SU-DHL-6 (cell line): ENCODE results near the gene SPOCK1.
"Not testable (repeated sequence)": the region's sequence is repeated elsewhere in the genome, so short reads cannot be mapped to it uniquely, and the experiment has no call there.

Experiments used
- H2AFZ ChIP-seq: fragments of 200-600 bp; sonication (generic); 2 replicates; pipeline ENCODE4 v1.6.1; 2014; ENCODE audit warnings: low read depth, mild to moderate bottlenecking, moderate library complexity, mixed read lengths, antibody characterized with exemption, low read length; ENCODE audit not compliant: severe bottlenecking
- H3F3A ChIP-seq: fragments of 200-600 bp; shearing (Covaris generic); 2 replicates; pipeline ENCODE4 v1.6.0; 2016; ENCODE audit warnings: antibody characterized with exemption, mild to moderate bottlenecking; ENCODE audit not compliant: insufficient read depth
- H3K27ac ChIP-seq: fragments of 200-600 bp; sonication (generic); 2 replicates; pipeline ENCODE4 v1.5.1; 2016; ENCODE audit warnings: low read depth, mild to moderate bottlenecking, low read length, moderate library complexity, mixed read lengths
- H3K27me3 ChIP-seq: fragments of 200-600 bp; sonication (generic), shearing (Covaris generic); 2 replicates; pipeline ENCODE4 v1.6.0; 2014; ENCODE audit warnings: mild to moderate bottlenecking, low read length
- H3K36me3 ChIP-seq: fragments of 200-600 bp; sonication (generic); 2 replicates; pipeline ENCODE4 v1.6.1; 2014; ENCODE audit warnings: mild to moderate bottlenecking, low read length, mixed read lengths
- H3K4me2 ChIP-seq: fragments of 300-600, 200-600 bp; shearing (Covaris generic), sonication (generic); 2 replicates; pipeline ENCODE4 v1.6.0; 2014; ENCODE audit warnings: low read length, low read depth, mild to moderate bottlenecking; ENCODE audit not compliant: poor library complexity, severe bottlenecking
- H3K4me3 ChIP-seq: fragments of 200-600 bp; sonication (generic); 2 replicates; pipeline ENCODE4 v1.5.1; 2014; ENCODE audit warnings: antibody characterized with exemption, low read length, mild to moderate bottlenecking, mixed read lengths; ENCODE audit not compliant: insufficient read depth, poor library complexity, severe bottlenecking
- H3K79me2 ChIP-seq: fragments of 200-600 bp; sonication (generic); 2 replicates; pipeline ENCODE4 v1.6.1; 2014; ENCODE audit warnings: mild to moderate bottlenecking, low read length, moderate library complexity; ENCODE audit not compliant: insufficient read depth
- H3K9ac ChIP-seq: fragments of 200-600 bp; sonication (generic); 2 replicates; pipeline ENCODE4 v1.7.0; 2014; ENCODE audit warnings: mild to moderate bottlenecking, low read length
- H3K9me2 ChIP-seq: fragments of 200-600 bp; sonication (generic); replicated peaks from 2 replicates; pipeline ENCODE4 v1.6.1; 2014; ENCODE audit warnings: low read length; ENCODE audit not compliant: insufficient read depth
- H3K9me3 ChIP-seq: fragments of 200-600 bp; sonication (generic); 2 replicates; pipeline ENCODE4 v1.6.1; 2014; ENCODE audit warnings: low read length, mixed read lengths; ENCODE audit not compliant: insufficient read depth
- H4K20me1 ChIP-seq: fragments of 200-600 bp; sonication (generic); 2 replicates; pipeline ENCODE4 v1.6.1; 2014; ENCODE audit warnings: low read depth, mild to moderate bottlenecking, antibody characterized with exemption, low read length, moderate library complexity, mixed read lengths
- EZH2phosphoT487 ChIP-seq: fragments of 200-600 bp; sonication (generic), shearing (Covaris generic); conservative IDR thresholded peaks from 2 replicates; pipeline ENCODE4 v1.6.1; 2018; ENCODE audit warnings: mild to moderate bottlenecking, antibody characterized with exemption, low read length, moderate library complexity, mixed read lengths
- TF ChIP-seq, protein P1 (sequence below): fragments of 200-600 bp; sonication (generic); IDR thresholded peaks from one replicate; pipeline ENCODE4 v1.5.1; 2017; ENCODE audit warnings: antibody characterized with exemption, mild to moderate bottlenecking, low read length, moderate library complexity; ENCODE audit not compliant: insufficient read depth, poor library complexity, severe bottlenecking

Gene SPOCK1

DNA sequence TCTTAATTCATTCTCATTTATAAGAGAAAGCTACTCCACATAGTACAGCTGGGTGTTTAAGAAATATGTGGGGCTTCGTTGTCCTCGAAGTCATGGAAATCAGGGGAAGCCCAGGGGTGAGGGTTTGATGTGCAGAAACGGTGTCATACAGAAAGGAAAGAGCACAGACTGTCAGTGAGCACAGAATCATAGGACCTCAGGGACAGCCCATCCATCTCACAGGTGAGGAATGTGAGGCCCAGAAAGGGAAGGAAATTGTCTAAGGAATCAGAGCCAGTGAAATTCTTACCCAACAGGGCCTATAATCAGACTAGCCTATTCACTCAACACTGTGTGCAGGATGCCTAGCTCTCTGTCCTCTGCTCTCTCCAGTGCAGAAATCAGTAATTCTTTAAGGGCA is 535.6 kb downstream of the SPOCK1 start:
- Histone ChIP-seq H3K9me3 (0 out of 2 replicates have a peak, but pooled peaks cover 5% of the 10 kb centered on the region), H3K27ac (no peak overlapping the region)

DNA sequence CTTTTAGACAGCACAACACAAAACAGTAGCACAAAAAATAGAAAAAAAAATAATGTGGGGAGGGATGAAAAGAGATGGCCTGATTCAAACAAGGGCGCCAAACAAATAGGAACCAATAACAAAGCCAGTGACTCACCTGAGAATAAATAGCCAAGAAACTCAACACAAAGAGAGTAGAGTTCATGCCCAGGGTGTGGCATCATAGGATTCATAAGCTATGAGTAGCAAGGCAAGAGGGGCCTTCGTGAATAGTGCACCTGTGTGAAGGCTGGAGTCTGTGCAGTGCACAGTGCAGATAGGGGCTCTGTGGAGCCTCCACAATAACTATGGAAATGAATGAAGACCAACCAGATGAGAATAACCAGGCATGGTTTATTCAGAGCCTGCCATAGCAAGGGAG is 541.7 kb downstream of the SPOCK1 start:
- Histone ChIP-seq H3K9ac (no peak overlapping the region), H3F3A (no peaks in the 10 kb centered on the region), H3K9me2 (no peaks in the 10 kb centered on the region), H4K20me1 (no peaks in the 10 kb centered on the region), H3K27ac (no peak overlapping the region), H3K9me3 (no peaks in the 10 kb centered on the region), H3K4me3 (no peak overlapping the region), H3K4me2 (no peak overlapping the region), H3K36me3 (no peaks in the 10 kb centered on the region), H3K79me2 (no peaks in the 10 kb centered on the region), H3K27me3 (no peaks in the 10 kb centered on the region), H2AFZ (no peak overlapping the region)
- TF ChIP-seq EZH2phosphoT487 = no peak
- TF ChIP-seq, protein P1, sequence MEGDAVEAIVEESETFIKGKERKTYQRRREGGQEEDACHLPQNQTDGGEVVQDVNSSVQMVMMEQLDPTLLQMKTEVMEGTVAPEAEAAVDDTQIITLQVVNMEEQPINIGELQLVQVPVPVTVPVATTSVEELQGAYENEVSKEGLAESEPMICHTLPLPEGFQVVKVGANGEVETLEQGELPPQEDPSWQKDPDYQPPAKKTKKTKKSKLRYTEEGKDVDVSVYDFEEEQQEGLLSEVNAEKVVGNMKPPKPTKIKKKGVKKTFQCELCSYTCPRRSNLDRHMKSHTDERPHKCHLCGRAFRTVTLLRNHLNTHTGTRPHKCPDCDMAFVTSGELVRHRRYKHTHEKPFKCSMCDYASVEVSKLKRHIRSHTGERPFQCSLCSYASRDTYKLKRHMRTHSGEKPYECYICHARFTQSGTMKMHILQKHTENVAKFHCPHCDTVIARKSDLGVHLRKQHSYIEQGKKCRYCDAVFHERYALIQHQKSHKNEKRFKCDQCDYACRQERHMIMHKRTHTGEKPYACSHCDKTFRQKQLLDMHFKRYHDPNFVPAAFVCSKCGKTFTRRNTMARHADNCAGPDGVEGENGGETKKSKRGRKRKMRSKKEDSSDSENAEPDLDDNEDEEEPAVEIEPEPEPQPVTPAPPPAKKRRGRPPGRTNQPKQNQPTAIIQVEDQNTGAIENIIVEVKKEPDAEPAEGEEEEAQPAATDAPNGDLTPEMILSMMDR = no peak

More for the DNA sequence above, 535.6 kb downstream of the SPOCK1 start:
- H3K79me2 ChIP-seq = no peaks in the 10 kb centered on the region
- H2AFZ ChIP-seq = no peak overlapping the region
- no peak overlapping the region for H3K4me3 ChIP-seq
- H3K9me2 ChIP-seq = no peaks in the 10 kb centered on the region
- no peak overlapping the region for H3K9ac ChIP-seq
- no peaks in the 10 kb centered on the region for H3K36me3 ChIP-seq
- H3K4me2 ChIP-seq = no peak overlapping the region
- no peaks in the 10 kb centered on the region for H3F3A ChIP-seq
- H4K20me1 ChIP-seq = no peaks in the 10 kb centered on the region
- TF ChIP-seq EZH2phosphoT487 = no peak
- TF ChIP-seq, protein P1 = no peak
- H3K27me3 ChIP-seq = no peaks in the 10 kb centered on the region

DNA sequence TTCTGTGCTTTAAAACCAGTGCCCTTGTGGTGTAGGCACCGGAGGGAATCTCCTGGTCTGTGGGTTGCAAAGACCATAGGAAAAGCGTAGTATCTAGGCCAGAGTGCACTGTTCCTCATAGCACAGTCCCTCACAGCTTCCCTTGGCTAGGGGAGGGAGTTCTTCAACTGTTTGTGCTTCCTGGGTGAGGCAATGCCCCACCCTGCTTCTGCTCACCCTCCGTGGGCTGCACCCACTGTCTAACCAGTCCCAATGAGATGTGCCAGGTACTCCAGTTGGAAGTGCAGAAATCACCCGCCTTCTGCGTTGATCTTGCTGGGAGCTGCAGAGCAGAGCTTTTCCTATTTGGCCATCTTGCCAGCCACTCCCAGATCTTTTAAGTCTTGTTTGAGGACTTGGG is 545.0 kb downstream of the SPOCK1 start:
- H3K9me3 ChIP-seq, H2AFZ ChIP-seq, H3K79me2 ChIP-seq, H3K9me2 ChIP-seq, H3K9ac ChIP-seq, H3K4me3 ChIP-seq, H3F3A ChIP-seq, H3K27ac ChIP-seq, H4K20me1 ChIP-seq, H3K36me3 ChIP-seq, H3K4me2 ChIP-seq, H3K27me3 ChIP-seq: not testable (repeated sequence)

DNA sequence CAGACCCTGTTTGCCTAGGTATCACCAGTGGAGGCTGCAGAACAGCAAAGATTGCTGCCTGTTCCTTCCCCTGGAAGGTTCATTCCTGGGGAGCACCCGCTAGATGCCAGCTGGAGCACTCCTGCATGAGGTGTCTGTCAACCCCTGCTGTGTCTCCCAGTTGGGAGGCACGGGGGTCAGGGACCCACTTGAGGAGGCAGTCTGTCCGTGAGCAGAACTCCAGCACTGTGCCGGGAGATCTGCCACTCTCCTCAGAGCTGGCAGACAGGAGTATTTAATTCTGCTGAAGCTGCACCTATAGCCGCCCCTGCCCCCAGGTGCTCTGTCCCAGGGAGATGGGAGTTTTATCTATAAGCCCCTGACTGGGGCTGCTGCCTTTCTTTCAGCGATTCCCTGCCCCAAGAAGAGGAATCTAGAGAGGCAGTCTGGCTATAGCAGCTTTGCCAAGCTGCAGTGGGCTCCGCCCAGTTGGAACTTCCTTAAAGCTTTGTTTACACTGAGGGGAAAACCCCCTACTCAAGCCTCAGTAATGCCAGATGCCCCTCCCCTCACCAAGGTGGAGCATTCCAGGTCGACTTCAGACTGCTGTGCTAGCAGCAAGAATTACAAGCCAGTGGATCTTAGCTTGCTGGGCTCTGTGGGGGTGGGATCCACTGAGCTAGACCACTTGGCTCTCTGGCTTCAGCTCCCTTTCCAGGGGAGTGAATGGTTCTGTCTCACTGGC is 545.6 kb downstream of the SPOCK1 start:
- H3K36me3 ChIP-seq, H3K9ac ChIP-seq, H3K4me2 ChIP-seq, H3K27ac ChIP-seq, H3K9me2 ChIP-seq, H3K79me2 ChIP-seq, H3K4me3 ChIP-seq, H3K27me3 ChIP-seq, H4K20me1 ChIP-seq, H2AFZ ChIP-seq, H3K9me3 ChIP-seq, H3F3A ChIP-seq: not testable (repeated sequence)
